GM12892 (cell line): Measurements from ENCODE around the gene ITFG2.
A peak's percentile ranks its signal among the peaks of the same experiment; 100 is the strongest.

Source experiments
- DNase-seq: peaks from one replicate; pipeline ENCODE4 v3.0.0; 2011; ENCODE audit not compliant: insufficient read length
- FAIRE-seq: peaks from 2 replicates; lab custom pipeline; 2011; peaks lifted over from hg19 to GRCh38; lab: Jason Lieb, UNC
- POLR2A ChIP-seq: IDR thresholded peaks from 2 replicates; pipeline ENCODE4 v1.6.1; 2011; ENCODE audit warnings: low read depth, low read length, control low read depth
- POLR2AphosphoS5 ChIP-seq: IDR thresholded peaks from 2 replicates; pipeline ENCODE4 v1.6.1; 2011; ENCODE audit warnings: low read depth, low read length, control low read depth
- TAF1 ChIP-seq: IDR thresholded peaks from 2 replicates; pipeline ENCODE4 v1.6.1; 2011; ENCODE audit warnings: low read depth, mild to moderate bottlenecking, control low read depth, low read length, borderline replicate concordance

ITFG2 gene

DNA sequence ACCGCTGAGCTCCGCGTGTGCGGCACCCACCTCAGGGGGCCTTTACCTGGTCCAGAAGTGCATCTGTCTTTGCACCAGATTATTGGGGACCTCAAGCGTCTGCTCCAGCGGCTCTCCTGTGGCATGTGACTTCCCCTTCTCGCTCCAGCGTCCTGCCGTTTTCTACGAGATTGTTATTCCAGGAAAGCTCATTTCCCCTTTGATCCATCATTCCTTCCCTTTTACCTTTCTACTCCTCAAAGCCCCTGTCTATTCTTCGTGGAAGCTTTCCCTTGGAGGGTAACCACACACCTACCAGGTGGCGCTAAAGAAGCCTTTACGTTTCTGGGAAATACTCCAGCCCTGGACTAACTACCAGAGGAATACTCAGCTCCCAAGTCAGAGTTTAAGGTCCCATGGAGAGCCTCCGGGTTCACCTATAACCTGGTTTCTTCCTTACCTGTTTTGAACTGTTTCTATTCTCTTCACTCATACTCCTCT is 16.2 kb upstream of the ITFG2 start:
- FAIRE-seq (no peak), DNase-seq (no peak)

DNA sequence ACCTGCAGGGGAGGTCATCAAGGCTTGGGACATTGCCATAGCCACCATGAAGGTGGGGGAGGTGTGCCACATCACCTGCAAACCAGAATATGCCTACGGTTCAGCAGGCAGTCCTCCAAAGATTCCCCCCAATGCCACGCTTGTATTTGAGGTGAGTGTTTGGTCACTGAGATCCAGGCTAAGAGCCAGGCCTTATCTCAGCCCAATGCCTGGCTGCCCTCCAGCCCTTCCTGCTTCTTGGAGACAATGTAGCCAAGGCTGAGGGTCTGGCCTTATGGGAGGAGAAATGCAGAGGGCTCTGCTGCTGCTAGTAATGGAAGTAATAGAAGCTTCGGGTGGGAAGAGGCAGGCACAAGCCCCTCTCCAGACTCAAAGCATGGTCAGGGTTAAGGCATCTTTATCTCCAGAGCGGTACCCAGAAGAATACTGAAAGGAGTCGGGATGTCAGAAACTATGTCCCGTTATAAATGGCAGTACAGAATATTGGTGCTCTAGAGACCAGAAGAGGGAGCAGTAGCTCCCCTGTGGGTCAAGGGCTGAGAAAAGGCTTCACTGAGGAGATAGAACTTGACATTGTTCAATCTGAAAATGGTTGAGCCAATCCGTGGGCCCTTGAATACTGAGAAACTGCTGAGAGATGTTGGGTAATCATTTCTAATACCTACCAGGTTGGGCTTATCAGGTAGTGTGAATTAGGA is 14.6 kb upstream of the ITFG2 start:
- no peak for FAIRE-seq
- DNase-seq = no peak
- TF ChIP-seq POLR2AphosphoS5 (no peak), TAF1 (no peak), POLR2A (no peak)

More for the DNA sequence above, 16.2 kb upstream of the ITFG2 start:
- TF ChIP-seq POLR2AphosphoS5 (no peak), TAF1 (no peak), POLR2A (no peak)

DNA sequence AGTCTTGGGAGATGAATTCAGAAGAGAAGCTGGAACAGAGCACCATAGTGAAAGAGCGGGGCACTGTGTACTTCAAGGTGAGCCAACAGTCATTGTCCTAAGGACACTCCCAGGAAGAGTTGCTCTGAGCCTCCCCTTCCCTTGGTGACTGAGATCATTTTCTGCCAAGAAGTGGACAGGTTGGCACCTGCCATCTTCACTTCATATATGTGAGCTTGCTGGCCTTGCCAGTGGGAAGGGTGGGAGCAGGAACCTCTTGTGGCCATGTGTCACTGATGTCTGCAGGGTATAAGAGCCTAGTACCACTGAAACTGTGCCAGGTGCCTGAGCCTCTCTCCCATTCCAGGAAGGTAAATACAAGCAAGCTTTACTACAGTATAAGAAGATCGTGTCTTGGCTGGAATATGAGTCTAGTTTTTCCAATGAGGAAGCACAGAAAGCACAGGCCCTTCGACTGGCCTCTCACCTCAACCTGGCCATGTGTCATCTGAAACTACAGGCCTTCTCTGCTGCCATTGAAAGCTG is 12.4 kb upstream of the ITFG2 start:
- FAIRE-seq (no peak), DNase-seq (no peak)
- TF ChIP-seq POLR2AphosphoS5 (no peak), POLR2A (no peak), TAF1 (no peak)

DNA sequence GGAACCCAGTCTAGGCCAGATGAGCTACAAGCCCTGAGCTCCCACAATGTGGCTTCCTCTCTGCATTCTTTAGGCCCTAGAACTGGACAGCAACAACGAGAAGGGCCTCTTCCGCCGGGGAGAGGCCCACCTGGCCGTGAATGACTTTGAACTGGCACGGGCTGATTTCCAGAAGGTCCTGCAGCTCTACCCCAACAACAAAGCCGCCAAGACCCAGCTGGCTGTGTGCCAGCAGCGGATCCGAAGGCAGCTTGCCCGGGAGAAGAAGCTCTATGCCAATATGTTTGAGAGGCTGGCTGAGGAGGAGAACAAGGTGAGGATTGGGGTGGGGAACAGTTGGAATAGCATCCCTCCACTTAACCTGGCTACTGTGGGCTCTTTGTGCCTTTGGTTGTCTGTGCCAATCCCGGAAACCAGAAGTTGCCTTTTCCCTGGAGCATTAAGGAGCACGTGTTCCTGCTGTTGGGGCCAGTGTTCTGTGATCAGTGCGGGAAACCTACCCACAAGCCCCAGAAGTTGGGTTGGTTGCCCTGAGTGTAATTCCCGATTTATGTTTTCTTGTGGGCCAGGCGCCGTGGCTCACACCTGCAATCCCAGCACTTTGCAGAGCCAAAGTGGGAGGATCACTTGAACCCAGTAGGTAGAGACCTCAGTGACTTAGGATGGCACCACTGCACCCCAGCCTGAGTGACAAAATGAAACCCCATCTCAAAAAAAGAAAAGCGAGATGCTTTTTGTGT is 11.3 kb upstream of the ITFG2 start:
- no peak for DNase-seq
- no peak for TF ChIP-seq POLR2AphosphoS5
- FAIRE-seq = no peak

DNA sequence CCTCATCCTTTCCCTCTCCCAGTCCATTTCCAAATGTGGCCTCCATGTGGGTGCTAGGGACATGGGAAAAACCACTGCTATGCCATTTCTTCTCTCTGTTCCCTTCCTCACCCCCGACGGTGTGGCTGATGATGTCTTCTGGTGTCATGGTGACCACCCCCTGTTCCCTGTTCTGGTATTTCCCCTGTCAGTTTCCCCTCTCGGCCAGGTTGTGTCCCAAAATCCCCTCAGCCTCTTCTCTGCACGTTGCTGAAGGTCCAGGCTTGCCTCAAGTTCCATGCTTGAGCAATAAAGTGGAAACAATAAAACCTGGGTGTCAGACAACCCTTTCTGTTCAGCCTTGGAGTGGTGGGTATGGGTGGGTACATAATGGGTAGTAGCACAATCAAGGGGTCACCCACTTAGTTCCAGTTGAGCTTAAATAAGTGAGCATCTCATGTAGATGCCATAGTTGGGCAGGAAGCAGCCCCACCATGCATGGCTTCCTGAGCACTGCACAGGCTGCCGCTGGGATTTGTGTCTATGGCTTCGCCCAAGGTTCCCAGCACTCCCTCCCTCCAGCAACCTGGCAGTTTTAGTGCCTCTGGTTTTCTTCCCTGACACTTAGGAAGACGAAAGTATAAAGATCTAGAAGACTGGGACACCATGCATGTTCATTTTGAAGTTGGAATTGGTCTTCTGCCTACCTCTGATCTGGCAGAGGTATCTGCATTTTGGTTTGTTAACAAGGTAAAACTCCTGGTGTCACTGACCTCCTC is 8.7 kb upstream of the ITFG2 start:
- TF ChIP-seq POLR2A (no peak), TAF1 (no peak), POLR2AphosphoS5 (no peak)
- FAIRE-seq (peak; percentile 77), DNase-seq (no peak)

DNA sequence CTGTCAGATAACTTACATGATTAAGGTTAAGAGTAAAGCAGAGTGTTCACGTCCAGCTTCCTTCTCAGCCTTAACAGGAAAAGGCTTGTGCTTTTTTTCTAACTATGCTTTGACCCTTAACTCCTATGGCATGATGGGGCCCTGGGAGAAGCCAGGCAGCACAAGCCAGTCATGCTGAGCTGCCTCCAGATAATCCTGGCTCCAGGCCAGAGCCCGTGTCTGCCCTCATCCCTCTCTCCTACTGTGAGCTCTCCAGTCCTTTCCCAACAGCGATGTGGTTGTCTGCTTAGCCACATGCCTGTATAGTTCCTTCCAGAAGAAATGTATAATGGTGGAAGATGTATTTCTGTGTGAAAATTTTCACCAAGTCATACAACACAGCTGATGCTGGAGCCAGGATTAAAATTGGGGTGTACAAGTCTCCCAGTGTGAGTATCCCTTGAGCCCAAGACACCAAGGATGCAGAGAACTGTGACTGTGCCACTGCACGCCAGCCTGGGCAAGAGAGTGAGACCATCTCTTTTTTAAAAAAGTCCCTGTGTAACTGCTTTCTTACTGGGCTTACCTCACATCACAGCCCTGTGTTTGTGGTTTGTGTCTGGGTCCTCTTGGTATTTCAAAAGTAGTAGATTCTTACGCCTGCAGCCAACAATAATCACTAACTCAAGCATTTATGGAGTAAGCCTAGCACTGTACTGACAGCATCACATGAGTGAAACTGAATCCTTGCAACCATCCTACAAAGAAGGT is 7.9 kb upstream of the ITFG2 start:
- DNase-seq = no peak
- TF ChIP-seq POLR2A = no peak; the same call in 1 of the 2 replicates
- TF ChIP-seq TAF1 = no peak
- TF ChIP-seq POLR2AphosphoS5 = no peak
- peak; percentile 21 for FAIRE-seq

DNA sequence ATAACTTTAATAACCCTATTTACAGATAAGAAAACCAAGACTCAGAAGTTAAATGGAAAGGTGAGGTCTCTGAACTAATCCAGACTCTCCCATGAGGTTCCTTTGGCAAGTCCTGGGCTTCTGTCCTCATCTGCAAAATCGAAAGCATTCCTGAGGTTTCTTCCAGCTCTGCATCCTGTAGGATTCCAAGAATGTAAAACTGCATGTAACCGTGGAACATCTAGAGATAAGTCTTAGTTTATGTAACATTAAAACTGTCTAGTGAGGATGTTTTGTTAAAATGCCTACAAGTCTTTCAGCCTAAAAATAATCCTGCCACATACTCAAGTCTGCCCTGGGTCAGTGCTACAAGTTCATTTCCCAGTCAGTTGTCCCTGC is 7.3 kb upstream of the ITFG2 start:
- TF ChIP-seq POLR2A (no peak), POLR2AphosphoS5 (no peak), TAF1 (no peak)
- DNase-seq = no peak
- no peak for FAIRE-seq

DNA sequence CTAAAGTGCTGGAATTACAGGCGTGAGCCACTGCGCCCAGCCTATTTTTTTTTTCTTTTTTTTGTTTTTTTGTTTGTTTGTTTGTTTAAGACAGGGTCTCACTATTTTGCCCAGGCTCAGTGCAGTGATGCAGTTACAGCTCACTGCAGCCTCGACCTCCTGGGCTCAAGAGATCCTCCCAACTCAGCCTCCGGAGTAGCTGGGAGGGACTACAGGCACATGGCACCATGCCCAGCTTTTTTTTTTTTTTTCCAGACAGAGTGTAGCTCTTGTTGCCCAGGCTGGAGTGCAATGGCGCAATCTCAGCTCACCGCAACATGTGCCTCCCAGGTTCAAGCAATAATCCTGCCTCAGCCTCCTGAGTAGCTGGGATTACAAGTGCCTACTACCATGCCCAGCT is 5.8 kb upstream of the ITFG2 start:
- DNase-seq = no peak
- TF ChIP-seq TAF1 = no peak
- no peak for TF ChIP-seq POLR2AphosphoS5
- no peak for TF ChIP-seq POLR2A
- FAIRE-seq = no peak

DNA sequence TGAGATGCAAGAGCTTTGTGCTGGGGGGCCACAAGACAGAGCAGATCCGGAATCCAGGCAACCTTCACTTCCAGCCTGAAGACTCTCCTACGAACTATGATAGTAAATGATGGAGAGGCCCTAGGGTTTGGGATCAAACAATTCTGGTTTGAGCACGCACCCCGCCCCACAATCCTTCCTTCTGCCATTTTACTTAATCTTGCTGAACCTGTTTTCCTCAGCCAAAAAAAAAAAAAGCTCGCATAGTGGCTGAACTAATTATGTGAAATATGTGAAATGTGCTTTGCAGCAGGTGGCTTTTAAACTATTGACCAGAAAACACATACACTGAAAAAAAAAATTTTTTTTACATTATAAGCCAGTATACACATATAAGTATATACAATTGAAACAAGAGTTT is 667 bp upstream of the ITFG2 start:
- FAIRE-seq = no peak
- TF ChIP-seq TAF1 (no peak), POLR2A (no peak), POLR2AphosphoS5 (no peak)
- no peak for DNase-seq

DNA sequence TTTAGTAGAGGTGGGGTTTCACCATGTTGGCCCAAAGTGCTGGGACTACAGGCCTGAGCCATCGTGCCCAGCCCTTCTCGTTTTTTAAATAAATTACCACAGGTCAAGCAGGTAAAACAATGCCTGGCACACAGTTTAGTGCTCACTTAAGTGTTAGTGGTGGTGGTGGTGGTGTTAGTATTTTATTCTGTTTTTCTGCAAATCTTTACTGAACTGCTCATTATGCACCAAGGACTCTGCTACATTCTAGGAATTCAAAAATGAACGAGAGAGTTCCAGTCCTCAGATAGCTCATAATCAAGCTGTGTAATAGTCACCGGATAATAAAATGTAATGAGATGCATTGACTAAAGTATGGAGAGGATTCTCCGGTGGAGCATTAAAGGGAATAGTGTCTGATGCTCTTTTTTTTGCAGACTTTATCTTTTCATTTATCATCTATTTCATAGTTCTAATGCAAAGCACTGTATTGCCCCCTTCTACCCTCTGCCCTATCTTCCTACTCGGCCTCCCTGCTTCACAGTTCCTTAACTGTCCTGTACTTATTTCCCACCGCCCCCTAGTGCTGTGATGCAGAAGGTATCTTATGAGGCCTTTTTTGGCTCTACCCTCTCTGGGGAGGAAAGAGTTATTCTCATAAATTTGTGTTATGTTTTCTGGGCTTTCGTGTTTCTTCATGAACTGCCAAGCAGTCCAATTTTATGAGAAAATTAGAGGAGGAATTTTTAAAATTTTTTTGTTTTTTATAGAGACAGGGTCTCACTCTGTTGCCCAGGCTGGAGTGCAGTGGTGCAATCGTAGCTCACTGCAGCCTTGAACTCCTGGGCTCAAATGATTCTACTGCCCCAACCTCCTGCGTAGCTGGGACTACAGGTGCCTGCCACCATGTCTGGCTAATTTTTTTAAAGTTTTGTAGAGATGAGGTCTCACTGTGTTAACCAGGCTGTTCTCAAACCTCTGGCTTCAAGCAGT is 1.0 kb downstream of the ITFG2 start:
- TF ChIP-seq POLR2A (no peak), POLR2AphosphoS5 (no peak), TAF1 (no peak)
- DNase-seq (no peak), FAIRE-seq (peak; percentile 33)
